C4-2B (cell line): ENCODE measurements around the gene TPD52L1.

Experiments
- H3K27ac ChIP-seq: fragments of 450-650 bp; 2 replicates; pipeline ENCODE4 v1.5.1; 2017
- ZFX ChIP-seq: fragments of 450-650 bp; IDR thresholded peaks from 2 replicates; pipeline ENCODE4 v1.6.1; 2017
- TF ChIP-seq, protein P1 (sequence below): fragments of 450-650 bp; conservative IDR thresholded peaks from 2 replicates; pipeline ENCODE4 v1.5.1; 2017; ENCODE audit warnings: mild to moderate bottlenecking

Gene TPD52L1

GRCh38 chr6:125210667-125211066 is 57.1 kb downstream of the TPD52L1 start:
- TF ChIP-seq, protein P1, sequence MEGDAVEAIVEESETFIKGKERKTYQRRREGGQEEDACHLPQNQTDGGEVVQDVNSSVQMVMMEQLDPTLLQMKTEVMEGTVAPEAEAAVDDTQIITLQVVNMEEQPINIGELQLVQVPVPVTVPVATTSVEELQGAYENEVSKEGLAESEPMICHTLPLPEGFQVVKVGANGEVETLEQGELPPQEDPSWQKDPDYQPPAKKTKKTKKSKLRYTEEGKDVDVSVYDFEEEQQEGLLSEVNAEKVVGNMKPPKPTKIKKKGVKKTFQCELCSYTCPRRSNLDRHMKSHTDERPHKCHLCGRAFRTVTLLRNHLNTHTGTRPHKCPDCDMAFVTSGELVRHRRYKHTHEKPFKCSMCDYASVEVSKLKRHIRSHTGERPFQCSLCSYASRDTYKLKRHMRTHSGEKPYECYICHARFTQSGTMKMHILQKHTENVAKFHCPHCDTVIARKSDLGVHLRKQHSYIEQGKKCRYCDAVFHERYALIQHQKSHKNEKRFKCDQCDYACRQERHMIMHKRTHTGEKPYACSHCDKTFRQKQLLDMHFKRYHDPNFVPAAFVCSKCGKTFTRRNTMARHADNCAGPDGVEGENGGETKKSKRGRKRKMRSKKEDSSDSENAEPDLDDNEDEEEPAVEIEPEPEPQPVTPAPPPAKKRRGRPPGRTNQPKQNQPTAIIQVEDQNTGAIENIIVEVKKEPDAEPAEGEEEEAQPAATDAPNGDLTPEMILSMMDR, result no peak
- TF ChIP-seq ZFX, result no peak
- H3K27ac ChIP-seq, result no peak overlapping the region

DNA sequence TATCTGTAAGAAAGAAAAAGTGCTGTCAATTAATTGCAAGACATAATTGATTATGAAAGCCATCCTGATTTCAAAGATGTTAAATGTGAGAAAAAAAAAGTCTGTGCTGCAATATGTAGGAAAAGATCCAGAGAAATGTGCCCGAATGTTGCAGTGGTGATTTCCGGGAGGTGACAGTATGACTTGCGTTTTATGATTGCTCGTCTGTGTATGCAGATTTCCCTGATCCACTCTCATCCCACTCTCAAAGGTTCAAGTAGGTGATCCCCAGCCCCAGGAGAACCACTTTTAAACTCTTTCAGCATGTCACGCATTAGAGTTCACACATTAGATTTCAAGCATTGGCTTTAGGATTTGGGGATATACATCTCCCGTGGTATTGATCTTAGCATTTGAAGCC is 57.8 kb downstream of the TPD52L1 start:
- TF ChIP-seq, protein P1, result no peak
- TF ChIP-seq ZFX, result no peak
- no peak overlapping the region for H3K27ac ChIP-seq

DNA sequence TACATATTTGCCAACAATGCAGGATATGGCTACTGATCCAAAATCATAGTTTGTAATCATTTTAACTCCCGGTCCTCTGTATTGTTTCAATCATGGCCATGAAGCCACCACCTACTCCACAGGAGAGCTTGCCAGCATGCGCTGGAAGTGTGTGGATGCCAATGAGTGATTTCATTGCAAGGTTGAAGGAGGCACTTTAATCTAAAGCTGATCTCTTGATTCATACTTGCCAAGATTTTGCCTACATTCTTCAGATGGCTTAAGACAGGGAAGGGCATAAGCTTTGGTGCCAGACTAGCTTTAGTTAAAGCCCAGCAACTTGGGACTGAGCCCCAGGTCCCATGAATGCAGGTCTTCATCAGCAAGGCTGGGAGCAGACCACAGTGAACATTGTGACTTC is 58.8 kb downstream of the TPD52L1 start:
- TF ChIP-seq, protein P1, result no peak
- TF ChIP-seq ZFX, result no peak
- no peak overlapping the region for H3K27ac ChIP-seq

- no peak for TF ChIP-seq ZFX
- TF ChIP-seq, protein P1, result no peak
- H3K27ac ChIP-seq, result no peak overlapping the region
Measured at GRCh38 chr6:125213939-125214338, 60.4 kb downstream of the TPD52L1 start.

- no peak overlapping the region for H3K27ac ChIP-seq
- TF ChIP-seq, protein P1, result no peak
- TF ChIP-seq ZFX, result no peak
Measured at GRCh38 chr6:125215252-125215819, 61.8 kb downstream of the TPD52L1 start.

- H3K27ac ChIP-seq, result no peak overlapping the region
- TF ChIP-seq ZFX, result no peak
- TF ChIP-seq, protein P1, result no peak
Measured at GRCh38 chr6:125216015-125216414, 62.4 kb downstream of the TPD52L1 start.

GRCh38 chr6:125217369-125217768 is 63.8 kb downstream of the TPD52L1 start:
- TF ChIP-seq ZFX, result no peak
- TF ChIP-seq, protein P1, result no peak

More at GRCh38 chr6:125217369-125217768, 63.8 kb downstream of the TPD52L1 start:
- H3K27ac ChIP-seq, result no peak overlapping the region
